GM12801 (cell line): ENCODE measurements around the gene TBXAS1.

ENCODE experiments used
- TF ChIP-seq, protein P1 (sequence below): IDR thresholded peaks from one replicate; pipeline ENCODE4 v1.5.1; 2011; ENCODE audit warnings: control low read depth; ENCODE audit not compliant: insufficient read length; ENCODE audit errors: extremely low read depth

TBXAS1 gene

DNA sequence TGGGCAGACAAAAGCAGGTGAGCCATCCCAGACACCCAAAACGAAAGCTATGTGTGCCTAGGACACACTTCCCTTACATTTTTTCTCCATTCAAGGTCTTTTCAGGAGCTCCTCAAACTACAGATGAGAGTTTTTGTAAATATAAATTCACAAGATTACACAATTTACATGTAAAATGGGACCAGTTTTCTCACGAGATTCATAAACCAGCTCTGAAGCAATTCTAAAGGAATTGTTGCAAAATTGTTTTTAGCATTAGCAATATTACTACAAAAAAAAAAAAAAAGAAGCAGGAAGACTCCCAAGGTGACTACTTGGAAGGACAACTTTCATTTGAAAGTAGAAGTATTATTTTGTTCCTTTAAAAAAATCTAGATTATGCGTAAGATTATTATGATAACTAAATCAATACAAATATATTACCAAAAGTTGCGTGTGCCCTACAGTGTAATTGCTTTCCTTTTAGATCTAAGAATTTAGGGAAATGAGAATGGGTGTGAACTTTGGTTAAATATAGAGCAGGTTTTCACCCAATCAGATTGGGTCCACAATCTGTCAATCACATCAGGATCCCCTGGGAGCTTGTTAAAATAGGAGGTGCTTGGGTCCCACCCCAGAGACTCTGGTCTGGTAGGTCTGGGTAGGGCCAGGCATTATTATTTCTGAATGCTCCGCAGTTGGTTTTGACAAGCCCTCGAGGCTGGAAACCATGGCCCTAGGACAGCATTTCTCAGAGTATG, 72.2 kb downstream of the TBXAS1 start:
- TF ChIP-seq, protein P1, sequence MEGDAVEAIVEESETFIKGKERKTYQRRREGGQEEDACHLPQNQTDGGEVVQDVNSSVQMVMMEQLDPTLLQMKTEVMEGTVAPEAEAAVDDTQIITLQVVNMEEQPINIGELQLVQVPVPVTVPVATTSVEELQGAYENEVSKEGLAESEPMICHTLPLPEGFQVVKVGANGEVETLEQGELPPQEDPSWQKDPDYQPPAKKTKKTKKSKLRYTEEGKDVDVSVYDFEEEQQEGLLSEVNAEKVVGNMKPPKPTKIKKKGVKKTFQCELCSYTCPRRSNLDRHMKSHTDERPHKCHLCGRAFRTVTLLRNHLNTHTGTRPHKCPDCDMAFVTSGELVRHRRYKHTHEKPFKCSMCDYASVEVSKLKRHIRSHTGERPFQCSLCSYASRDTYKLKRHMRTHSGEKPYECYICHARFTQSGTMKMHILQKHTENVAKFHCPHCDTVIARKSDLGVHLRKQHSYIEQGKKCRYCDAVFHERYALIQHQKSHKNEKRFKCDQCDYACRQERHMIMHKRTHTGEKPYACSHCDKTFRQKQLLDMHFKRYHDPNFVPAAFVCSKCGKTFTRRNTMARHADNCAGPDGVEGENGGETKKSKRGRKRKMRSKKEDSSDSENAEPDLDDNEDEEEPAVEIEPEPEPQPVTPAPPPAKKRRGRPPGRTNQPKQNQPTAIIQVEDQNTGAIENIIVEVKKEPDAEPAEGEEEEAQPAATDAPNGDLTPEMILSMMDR: no peak

DNA sequence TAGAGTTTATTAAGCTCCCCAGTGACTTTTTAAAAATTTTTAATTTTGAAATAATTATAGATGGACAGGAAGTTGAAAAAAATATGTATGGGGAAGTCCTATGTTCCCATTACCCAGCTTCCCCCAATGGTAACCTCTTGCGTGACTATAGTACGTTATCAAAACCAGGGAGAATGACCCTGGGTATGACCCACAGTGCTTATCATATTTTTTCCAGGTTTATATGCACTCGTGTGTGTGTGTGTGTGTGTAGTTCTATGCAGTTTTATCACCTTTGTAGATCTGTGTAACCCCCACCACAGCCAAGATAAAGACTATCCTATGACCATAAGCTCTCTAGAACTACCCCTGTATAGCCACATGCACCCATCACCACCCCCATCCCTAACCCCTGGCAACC, 72.8 kb downstream of the TBXAS1 start:
- TF ChIP-seq, protein P1: no peak

DNA sequence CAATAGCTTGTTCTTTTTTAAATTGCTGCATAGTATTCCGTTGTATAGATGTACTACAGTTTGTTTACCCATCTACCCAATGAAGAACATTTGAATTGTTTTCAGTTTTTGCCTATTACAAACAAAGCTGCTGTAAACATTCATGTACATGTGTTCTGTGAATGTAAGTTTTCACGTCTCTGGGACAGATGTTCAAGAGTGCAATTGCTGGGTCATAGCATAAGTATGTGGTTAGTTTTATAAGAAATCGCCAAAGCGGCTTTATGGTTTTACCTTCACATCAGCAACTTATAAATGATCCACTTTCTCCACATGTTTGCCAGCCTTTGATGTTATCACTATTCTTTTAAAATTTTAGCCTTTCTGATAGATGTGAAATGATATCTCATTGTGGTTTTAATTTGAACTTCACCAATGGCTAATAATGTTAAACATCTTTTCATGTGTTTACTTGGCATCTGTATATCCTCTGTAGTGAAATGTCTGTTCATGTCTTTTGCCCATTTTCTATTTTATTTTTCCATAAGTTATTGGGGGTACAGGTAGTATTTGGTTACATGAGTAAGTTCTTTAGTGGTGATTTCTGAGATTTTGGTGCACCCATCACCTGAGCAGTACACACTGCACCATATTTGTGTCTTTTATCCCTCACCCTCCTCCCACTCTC, 73.5 kb downstream of the TBXAS1 start:
- TF ChIP-seq, protein P1: no peak

DNA sequence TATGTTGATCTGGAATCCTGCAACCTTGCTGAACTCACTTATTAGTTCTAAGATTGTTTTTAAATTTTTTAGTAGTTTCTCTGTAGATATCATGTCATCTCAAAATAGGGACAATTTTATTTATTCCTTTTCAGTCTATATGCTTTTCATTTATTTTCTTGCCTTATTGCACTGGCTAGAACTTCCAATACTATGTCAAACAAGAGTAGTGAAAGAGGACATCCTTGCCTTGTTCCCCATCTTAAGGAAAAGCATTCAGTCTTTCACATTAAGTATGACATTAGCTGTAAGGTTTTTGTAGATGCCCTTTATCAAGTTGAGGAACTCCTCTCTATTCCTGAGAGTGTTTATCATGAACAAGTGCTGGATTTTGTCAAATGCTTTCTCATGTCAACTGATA, 77.8 kb downstream of the TBXAS1 start:
- TF ChIP-seq, protein P1: no peak

DNA sequence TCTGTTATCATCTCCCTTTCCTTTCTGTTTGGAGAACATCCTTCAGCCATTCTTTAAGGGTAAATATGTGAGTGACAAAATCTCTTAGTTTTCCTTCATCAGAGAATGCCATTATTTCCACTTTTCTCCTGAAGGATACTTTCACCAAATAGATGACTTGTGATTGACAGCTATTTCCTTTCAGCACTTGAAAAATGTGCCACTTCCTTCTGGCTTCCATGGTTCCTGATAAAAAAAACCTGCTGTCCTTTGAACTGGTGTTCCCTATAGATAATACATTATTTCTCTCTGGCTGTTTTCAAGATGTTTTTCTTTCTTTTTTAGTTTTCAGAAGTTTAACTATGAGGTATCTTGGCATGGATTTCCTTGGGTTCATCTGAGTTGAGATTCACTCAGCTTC, 79.7 kb downstream of the TBXAS1 start:
- TF ChIP-seq, protein P1: no peak

DNA sequence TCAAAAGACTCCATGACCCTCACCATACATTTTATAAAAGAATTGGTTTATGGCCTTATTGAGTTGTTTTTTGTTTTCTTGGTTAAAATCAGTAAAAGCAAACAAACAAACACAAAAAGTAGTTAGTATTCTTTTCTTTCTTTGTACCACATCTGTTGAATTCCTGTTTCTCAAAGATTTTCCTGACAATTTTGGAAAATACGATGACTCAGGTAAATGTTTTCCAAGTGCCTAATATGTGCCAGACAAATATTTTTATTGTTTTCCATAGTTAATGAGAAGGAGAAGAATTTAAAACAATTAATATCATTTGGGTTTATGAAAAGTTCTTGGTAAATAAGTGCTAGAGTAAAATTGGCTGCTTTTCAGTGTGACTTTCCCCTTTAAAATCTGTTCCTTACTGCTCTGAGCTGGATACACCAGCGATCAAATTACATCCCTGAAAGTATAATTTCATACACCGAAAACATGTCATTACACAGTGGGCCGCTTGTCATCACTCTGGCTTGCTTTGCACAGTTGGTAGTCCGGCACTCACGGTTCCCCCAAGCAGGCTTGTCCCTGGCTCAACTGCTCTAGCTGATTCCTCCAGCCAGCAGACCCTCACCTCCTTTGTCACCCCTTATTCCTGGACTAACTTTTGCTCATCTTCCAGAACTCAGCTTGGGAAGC, 80.5 kb downstream of the TBXAS1 start:
- TF ChIP-seq, protein P1: no peak

DNA sequence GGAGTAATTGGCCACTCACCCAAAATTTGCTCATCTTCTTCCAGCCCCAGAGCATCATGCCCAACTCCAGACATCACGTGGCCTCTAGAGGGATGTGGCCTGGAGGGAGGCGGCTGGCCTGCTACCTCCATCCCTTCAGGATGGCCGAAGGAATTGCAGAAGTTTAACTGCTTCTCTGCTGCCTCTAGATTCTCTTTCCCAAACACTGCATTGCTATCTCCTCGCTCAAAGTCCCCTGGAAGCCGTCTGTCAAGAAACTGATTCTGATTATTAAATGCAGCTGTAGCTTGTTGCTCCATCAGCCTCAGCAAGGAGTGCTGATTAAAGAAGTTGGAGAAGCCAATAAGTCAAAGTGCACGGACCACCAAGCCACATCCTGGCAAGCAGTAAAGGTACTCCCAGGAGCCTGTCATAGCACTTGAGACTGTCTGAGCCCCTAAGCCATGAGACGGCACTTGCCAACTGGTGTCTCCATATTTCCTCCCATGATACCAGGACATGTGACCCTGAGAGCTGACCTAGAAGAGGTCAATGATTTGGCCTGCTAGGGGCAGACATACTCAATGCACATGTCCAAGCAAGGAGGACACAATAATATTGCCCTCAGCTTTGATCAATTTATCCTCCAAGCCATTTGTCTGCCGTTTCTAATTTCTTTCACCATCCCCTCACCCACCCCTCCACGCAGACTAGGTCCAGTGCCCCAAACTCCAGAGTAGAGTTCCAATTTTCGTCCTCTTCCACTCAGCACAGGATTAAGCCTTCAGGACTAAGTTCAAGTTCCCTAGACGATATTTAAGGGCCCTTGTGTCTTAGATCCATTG, 84.2 kb downstream of the TBXAS1 start:
- TF ChIP-seq, protein P1: no peak
